Panc1 (cell line): Measurements from ENCODE around the gene NPDC1. TPM values are rescaled to one million over a fixed set of nuclear protein-coding genes. Genes with fewer than 3 reads are reported as not detected.

Experiments
- ATAC-seq: fragments of 200-7000 bp; cut with Tn5 transposase; 2 replicates; pipeline ENCODE4 v1.9.1; 2020; ENCODE audit warnings: mild to moderate bottlenecking, moderate library complexity
- BruUV-seq: library from RNA; stranded (reverse); fragments of 400-500 nt; replicated peaks from 2 replicates; lab custom pipeline; 2021; lab: Mats Ljungman, UMichigan
- CTCF ChIA-PET: fragments of 300-600 bp; sonication (Branson Sonifier 250); formaldehyde crosslinking; loops from one replicate; lab custom pipeline; 2022; ENCODE audit warnings: antibody characterized with exemption; lab: Charles Lee
- POLR2A ChIA-PET: fragments of 300-600 bp; sonication (Branson Sonifier 250); formaldehyde crosslinking; loops from one replicate; lab custom pipeline; 2022; ENCODE audit warnings: antibody characterized with exemption; lab: Charles Lee
- DNase-seq: peaks from one replicate; pipeline ENCODE4 v3.0.0-alpha.2; 2010; ENCODE audit warnings: low read depth, low spot score
- H3K27ac ChIP-seq: 2 replicates; pipeline ENCODE4 v1.5.1; 2011; ENCODE audit warnings: mild to moderate bottlenecking, low read length, inconsistent platforms
- H3K27me3 ChIP-seq: fragments of 200-500 bp; sonication (Bioruptor generic); 2 replicates; pipeline ENCODE4 v1.6.0; 2014; ENCODE audit warnings: low read length, inconsistent platforms; ENCODE audit not compliant: control insufficient read depth, insufficient read depth
- H3K36me3 ChIP-seq: fragments of 200-500 bp; sonication (Bioruptor generic); 2 replicates; pipeline ENCODE4 v1.5.1; 2014; ENCODE audit warnings: inconsistent platforms, mild to moderate bottlenecking, low read length, moderate library complexity; ENCODE audit not compliant: control insufficient read depth, insufficient read depth
- H3K4me1 ChIP-seq: 2 replicates; pipeline ENCODE4 v1.5.1; 2011; ENCODE audit warnings: inconsistent platforms, mild to moderate bottlenecking, low read length, moderate library complexity; ENCODE audit not compliant: control insufficient read depth, insufficient read depth
- H3K4me3 ChIP-seq, 2 experiments: 2 replicates each; pipeline ENCODE4 v1.5.1; 2011 to 2012; ENCODE audit warnings: low read depth in 2 of 2, low read length in 2 of 2, mild to moderate bottlenecking in 2 of 2, inconsistent platforms in 1 of 2, moderate library complexity in 1 of 2
- H3K9me3 ChIP-seq: fragments of 200-500 bp; sonication (Bioruptor generic); 2 replicates; pipeline ENCODE4 v1.5.1; 2014; ENCODE audit warnings: low read depth, mild to moderate bottlenecking, inconsistent platforms, low read length, moderate library complexity; ENCODE audit not compliant: control insufficient read depth, insufficient read depth
- CTCF ChIP-seq: fragments of 450-650 bp; IDR thresholded peaks from 2 replicates; pipeline ENCODE4 v1.5.1; 2017; ENCODE audit warnings: mild to moderate bottlenecking
- POLR2AphosphoS5 ChIP-seq: IDR thresholded peaks from 2 replicates; pipeline ENCODE4 v1.6.1; 2012; ENCODE audit warnings: mild to moderate bottlenecking, low read depth, low read length, moderate library complexity
- SIN3A ChIP-seq: IDR thresholded peaks from 2 replicates; pipeline ENCODE4 v1.6.1; 2012; ENCODE audit warnings: low read depth, mild to moderate bottlenecking, low read length, moderate library complexity, borderline replicate concordance; ENCODE audit not compliant: insufficient read depth
- TCF7L2 ChIP-seq: IDR thresholded peaks from 2 replicates; pipeline ENCODE4 v1.6.1; 2011; ENCODE audit warnings: mild to moderate bottlenecking, low read depth, low read length, inconsistent platforms
- in situ Hi-C: cut with HindIII; loops from 2 replicates; pipeline ENCODE4 v1.10.0; 2016; ENCODE audit warnings: low sequenced_read_pairs, low pct_unique_long_range_greater_than_20kb
- intact Hi-C: fragments of 100-400 bp; cut with micrococcal nuclease; formaldehyde crosslinking; loops from one replicate; pipeline ENCODE4 v1.10.0; 2022; ENCODE audit not compliant: unreplicated experiment
- total RNA-seq: library from RNA; stranded (reverse); gene quantifications from one replicate; pipeline ENCODE4 v1.2.1, GENCODE V29; 2021; ENCODE audit not compliant: unreplicated experiment
- TF ChIP-seq, protein P1 (sequence below), 2 experiments: IDR thresholded peaks; 2 replicates each; pipeline ENCODE4 v1.6.1; 2011 to 2012; ENCODE audit warnings: low read depth in 2 of 2, control low read depth in 1 of 2, low read length in 1 of 2, mild to moderate bottlenecking in 1 of 2, moderate library complexity in 1 of 2; ENCODE audit not compliant: insufficient read depth in 1 of 2

The NPDC1 gene
- total RNA-seq, 1 experiment from 2014 or later = 43.5 TPM

DNA sequence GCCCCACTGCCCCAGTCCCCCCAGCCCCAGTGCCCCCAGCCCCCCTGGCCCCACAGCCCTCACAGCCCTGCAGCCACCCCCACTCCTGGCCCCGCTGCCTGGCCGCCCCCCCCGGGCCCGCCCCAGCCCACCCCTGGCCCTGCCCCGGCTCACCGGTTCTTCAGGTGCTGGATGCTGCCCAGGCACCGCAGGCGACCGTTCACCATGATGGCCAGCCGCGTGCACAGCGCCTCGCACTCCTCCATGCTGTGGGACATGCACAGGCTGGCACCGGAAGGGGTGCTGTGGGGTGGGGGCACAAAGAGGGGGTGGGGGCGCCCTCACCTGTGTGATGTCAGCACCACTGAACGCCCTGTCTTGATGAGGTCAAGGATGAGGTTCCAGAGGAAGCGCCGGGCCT, 36.8 kb downstream of the NPDC1 start:
- in situ Hi-C loops (no loop called here), intact Hi-C loops (no loop called here)
- ChIA-PET POLR2A (no interaction called here), CTCF (no interaction called here)
- Histone ChIP-seq H3K36me3 (no peaks in the 10 kb centered on the region), H3K4me1 (no peaks in the 10 kb centered on the region), H3K9me3 (no peaks in the 10 kb centered on the region), H3K27me3 (no peaks in the 10 kb centered on the region), H3K27ac (no peak overlapping the region), H3K4me3 (no peak overlapping the region)
- TF ChIP-seq, protein P1, sequence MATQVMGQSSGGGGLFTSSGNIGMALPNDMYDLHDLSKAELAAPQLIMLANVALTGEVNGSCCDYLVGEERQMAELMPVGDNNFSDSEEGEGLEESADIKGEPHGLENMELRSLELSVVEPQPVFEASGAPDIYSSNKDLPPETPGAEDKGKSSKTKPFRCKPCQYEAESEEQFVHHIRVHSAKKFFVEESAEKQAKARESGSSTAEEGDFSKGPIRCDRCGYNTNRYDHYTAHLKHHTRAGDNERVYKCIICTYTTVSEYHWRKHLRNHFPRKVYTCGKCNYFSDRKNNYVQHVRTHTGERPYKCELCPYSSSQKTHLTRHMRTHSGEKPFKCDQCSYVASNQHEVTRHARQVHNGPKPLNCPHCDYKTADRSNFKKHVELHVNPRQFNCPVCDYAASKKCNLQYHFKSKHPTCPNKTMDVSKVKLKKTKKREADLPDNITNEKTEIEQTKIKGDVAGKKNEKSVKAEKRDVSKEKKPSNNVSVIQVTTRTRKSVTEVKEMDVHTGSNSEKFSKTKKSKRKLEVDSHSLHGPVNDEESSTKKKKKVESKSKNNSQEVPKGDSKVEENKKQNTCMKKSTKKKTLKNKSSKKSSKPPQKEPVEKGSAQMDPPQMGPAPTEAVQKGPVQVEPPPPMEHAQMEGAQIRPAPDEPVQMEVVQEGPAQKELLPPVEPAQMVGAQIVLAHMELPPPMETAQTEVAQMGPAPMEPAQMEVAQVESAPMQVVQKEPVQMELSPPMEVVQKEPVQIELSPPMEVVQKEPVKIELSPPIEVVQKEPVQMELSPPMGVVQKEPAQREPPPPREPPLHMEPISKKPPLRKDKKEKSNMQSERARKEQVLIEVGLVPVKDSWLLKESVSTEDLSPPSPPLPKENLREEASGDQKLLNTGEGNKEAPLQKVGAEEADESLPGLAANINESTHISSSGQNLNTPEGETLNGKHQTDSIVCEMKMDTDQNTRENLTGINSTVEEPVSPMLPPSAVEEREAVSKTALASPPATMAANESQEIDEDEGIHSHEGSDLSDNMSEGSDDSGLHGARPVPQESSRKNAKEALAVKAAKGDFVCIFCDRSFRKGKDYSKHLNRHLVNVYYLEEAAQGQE (IDR thresholded peaks at IDR 0.05; ENCODE audit: insufficient read depth in 1 of 2, low read depth in 2 of 2, low read length in 1 of 2) = no peak
- TF ChIP-seq TCF7L2 = no peak
- TF ChIP-seq CTCF = no peak
- TF ChIP-seq POLR2AphosphoS5 = no peak
- no peak for TF ChIP-seq SIN3A
- no TSS peak for BruUV-seq
- ATAC-seq (no peak), DNase-seq (no peak)

DNA sequence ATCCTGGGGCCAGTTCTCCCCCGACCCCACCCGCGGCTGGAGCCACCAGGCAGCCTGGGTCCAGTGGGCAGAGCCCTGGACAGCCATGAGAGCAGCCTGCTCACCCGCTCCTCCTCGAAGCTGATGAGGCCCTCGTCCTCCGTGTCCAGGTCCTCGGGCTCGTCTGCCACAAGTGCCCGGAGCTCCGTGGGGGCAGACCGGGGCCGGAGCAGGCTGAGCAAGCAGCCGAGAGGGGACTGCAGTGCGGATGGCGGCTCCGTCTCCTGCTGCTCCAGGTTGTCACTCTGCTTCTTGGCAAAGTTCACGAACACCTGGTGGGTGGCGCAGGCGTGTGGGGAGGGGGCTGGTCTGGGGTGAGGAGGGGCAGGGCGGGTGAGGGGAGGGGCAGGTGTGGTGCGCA, 37.7 kb downstream of the NPDC1 start:
- no peak for DNase-seq
- BruUV-seq = no TSS peak
- ChIA-PET CTCF (no interaction called here), POLR2A (no interaction called here)
- Histone ChIP-seq H3K4me1 (no peaks in the 10 kb centered on the region), H3K36me3 (no peaks in the 10 kb centered on the region), H3K27ac (no peak overlapping the region), H3K9me3 (no peaks in the 10 kb centered on the region), H3K4me3 (no peak overlapping the region), H3K27me3 (no peaks in the 10 kb centered on the region)
- no peak for TF ChIP-seq SIN3A
- TF ChIP-seq, protein P1 (IDR thresholded peaks at IDR 0.05; ENCODE audit: insufficient read depth in 1 of 2, low read depth in 2 of 2, low read length in 1 of 2) = no peak
- no peak for TF ChIP-seq CTCF
- no peak for TF ChIP-seq TCF7L2
- no peak for TF ChIP-seq POLR2AphosphoS5
- ATAC-seq = no peak
- intact Hi-C loops = no loop called here
- in situ Hi-C loops = no loop called here
